Smooth muscle cell (in vitro differentiated cells): ENCODE results near the gene GABPB1. TPM values are rescaled to one million over a fixed set of nuclear protein-coding genes. Genes with fewer than 3 reads are reported as not detected.

Source experiments
- DNase-seq: peaks from one replicate; lab custom pipeline; 2025; ENCODE audit not compliant: unreplicated experiment; lab: John Stamatoyannopoulos, UW
- H2AFZ ChIP-seq: fragments of 200-600 bp; sonication (generic); 2 replicates; pipeline ENCODE4 v1.6.0; 2016; ENCODE audit warnings: antibody characterized with exemption, low read depth, mild to moderate bottlenecking
- H3F3A ChIP-seq: fragments of 200-600 bp; sonication (generic); 2 replicates; pipeline ENCODE4 v1.6.0; 2017; ENCODE audit warnings: antibody characterized with exemption, low read depth
- H3K27ac ChIP-seq: fragments of 200-600 bp; sonication (generic); 2 replicates; pipeline ENCODE4 v1.5.1; 2016; ENCODE audit warnings: low read depth, mild to moderate bottlenecking
- H3K27me3 ChIP-seq: fragments of 200-600 bp; sonication (generic); 2 replicates; pipeline ENCODE4 v1.6.1; 2016; ENCODE audit warnings: low read depth, mild to moderate bottlenecking
- H3K36me3 ChIP-seq: fragments of 200-600 bp; sonication (generic); 2 replicates; pipeline ENCODE4 v1.5.1; 2016; ENCODE audit warnings: low read depth
- H3K4me1 ChIP-seq: fragments of 200-600 bp; sonication (generic); 2 replicates; pipeline ENCODE4 v1.5.1; 2016; ENCODE audit warnings: low read depth
- H3K4me2 ChIP-seq: fragments of 200-600 bp; sonication (generic); 2 replicates; pipeline ENCODE4 v1.6.0; 2016; ENCODE audit warnings: mild to moderate bottlenecking
- H3K4me3 ChIP-seq: fragments of 200-600 bp; sonication (generic); 2 replicates; pipeline ENCODE4 v1.5.1; 2016; ENCODE audit warnings: mild to moderate bottlenecking
- H3K79me2 ChIP-seq: fragments of 200-600 bp; sonication (generic); 2 replicates; pipeline ENCODE4 v1.6.0; 2016; ENCODE audit warnings: low read depth, mild to moderate bottlenecking
- H3K9ac ChIP-seq: fragments of 200-600 bp; sonication (generic); 2 replicates; pipeline ENCODE4 v1.6.0; 2016; ENCODE audit warnings: low read depth
- H3K9me3 ChIP-seq: fragments of 200-600 bp; sonication (generic); replicated peaks from 2 replicates; pipeline ENCODE4 v1.5.1; 2016; ENCODE audit warnings: low read depth
- H4K20me1 ChIP-seq: fragments of 200-600 bp; sonication (generic); 2 replicates; pipeline ENCODE4 v1.6.0; 2016; ENCODE audit warnings: low read depth
- WGBS: methylation state at CpG from one replicate; pipeline ENCODE4 v1.1.7; 2016; ENCODE audit warnings: low lambda C conversion rate; 5-methylcytosine and 5-hydroxymethylcytosine counted together
- polyA plus RNA-seq: library from polyadenylated mRNA; unstranded; fragments of >200 nt; fragmentation: Nextera tagmentation; extraction: Ambion mirVana; gene quantifications from 2 replicates; pipeline ENCODE4 v1.2.1, GENCODE V29; 2016
- total RNA-seq: library from RNA; depleted of rRNA; stranded (reverse); fragments of >200 nt; gene quantifications from 2 replicates; pipeline ENCODE4 v1.2.3, GENCODE V29; 2014
- TF ChIP-seq, protein P1 (sequence below): fragments of 200-600 bp; sonication (generic); IDR thresholded peaks from 2 replicates; pipeline ENCODE4 v1.5.1; 2017; ENCODE audit warnings: borderline replicate concordance, mild to moderate bottlenecking, antibody characterized with exemption; ENCODE audit not compliant: insufficient read depth, poor library complexity, severe bottlenecking

The GABPB1 gene
- total and polyA plus RNA-seq, 2 experiments from 2014 or later = 24.1 to 49.3 TPM

DNA sequence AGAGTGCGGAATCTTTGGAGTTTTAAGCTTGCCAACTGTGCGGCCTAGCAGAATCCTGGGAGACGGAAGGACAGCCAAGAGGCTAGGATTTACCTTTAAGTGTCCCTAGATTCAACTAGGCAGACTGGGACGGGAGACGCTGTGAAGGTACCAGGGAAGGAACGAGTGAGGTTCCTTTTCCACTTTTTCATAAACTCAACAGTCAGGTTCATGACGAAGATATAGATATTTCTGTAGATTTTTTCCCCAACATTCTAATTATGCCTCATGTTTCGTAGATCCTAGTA, 564 bp upstream of the GABPB1 start:
- Histone ChIP-seq H3K27me3 (no peaks in the 10 kb centered on the region), H3K9me3 (no peaks in the 10 kb centered on the region), H3K9ac (peak overlapping the region; percentile 99), H3K27ac (peak overlapping the region; percentile 98), H2AFZ (peak overlapping the region; percentile 90), H3K36me3 (peaks cover 5% of the 10 kb centered on the region), H3K4me1 (peaks cover 41% of the 10 kb centered on the region), H3F3A (peaks cover 10% of the 10 kb centered on the region), H3K4me2 (peak overlapping the region; percentile 97), H3K79me2 (peaks cover 59% of the 10 kb centered on the region), H3K4me3 (peak overlapping the region; percentile 93), H4K20me1 (peaks cover 25% of the 10 kb centered on the region)
- TF ChIP-seq, protein P1, sequence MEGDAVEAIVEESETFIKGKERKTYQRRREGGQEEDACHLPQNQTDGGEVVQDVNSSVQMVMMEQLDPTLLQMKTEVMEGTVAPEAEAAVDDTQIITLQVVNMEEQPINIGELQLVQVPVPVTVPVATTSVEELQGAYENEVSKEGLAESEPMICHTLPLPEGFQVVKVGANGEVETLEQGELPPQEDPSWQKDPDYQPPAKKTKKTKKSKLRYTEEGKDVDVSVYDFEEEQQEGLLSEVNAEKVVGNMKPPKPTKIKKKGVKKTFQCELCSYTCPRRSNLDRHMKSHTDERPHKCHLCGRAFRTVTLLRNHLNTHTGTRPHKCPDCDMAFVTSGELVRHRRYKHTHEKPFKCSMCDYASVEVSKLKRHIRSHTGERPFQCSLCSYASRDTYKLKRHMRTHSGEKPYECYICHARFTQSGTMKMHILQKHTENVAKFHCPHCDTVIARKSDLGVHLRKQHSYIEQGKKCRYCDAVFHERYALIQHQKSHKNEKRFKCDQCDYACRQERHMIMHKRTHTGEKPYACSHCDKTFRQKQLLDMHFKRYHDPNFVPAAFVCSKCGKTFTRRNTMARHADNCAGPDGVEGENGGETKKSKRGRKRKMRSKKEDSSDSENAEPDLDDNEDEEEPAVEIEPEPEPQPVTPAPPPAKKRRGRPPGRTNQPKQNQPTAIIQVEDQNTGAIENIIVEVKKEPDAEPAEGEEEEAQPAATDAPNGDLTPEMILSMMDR = no peak
- 3% methylated on average over 8 of the region's 8 CpGs for WGBS
- DNase-seq = no peak

- Histone ChIP-seq H3K27ac (peak overlapping the region; percentile 98), H3K36me3 (no peaks in the 10 kb centered on the region), H4K20me1 (peaks cover 38% of the 10 kb centered on the region), H2AFZ (peak overlapping the region; percentile 90), H3K4me2 (peak overlapping the region; percentile 97), H3F3A (peaks cover 10% of the 10 kb centered on the region), H3K79me2 (peaks cover 73% of the 10 kb centered on the region), H3K4me1 (peaks cover 55% of the 10 kb centered on the region), H3K4me3 (peak overlapping the region; percentile 93), H3K9ac (peak overlapping the region; percentile 99), H3K9me3 (no peaks in the 10 kb centered on the region), H3K27me3 (no peaks in the 10 kb centered on the region)
- WGBS = under 1% methylated on average over 77 of the region's 79 CpGs
- peak; percentile 42 for DNase-seq
- TF ChIP-seq, protein P1 = no peak
These were observed 792 bp downstream of the GABPB1 start for GRCh38 chr15:50353975-50354837.

DNA sequence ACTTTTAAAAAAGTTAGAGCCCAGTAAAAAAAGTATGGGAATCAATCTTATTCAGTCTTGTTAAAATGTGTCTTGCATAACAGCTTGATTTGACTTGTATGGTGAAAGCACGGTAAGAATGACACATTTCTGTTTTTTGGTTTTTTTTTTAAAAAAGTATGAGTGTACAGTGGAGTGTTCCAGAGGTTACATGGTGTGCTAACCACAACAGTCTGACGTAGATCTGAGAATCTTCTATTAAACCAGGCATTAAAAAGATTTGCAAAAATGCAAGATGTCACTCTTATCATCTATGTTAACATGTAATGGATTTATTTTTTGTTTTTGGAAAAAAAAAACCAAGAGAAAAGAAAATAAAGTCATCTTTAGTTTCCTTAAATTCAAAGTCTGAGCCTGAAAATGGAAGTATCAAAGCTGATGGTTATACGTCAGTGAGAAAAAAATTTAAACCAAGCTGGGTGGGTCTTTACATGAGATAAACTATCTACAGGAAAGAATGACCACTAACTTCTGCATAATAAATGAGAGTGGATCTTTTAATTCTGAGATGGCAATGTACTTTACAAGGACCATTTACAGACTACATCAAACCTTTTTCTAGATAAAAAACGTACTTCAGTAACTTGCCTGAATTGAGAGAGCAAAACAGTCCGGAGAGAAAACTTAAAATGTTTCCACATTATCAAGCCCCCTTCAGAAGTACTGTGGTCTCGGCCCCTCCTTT, 1.6 kb downstream of the GABPB1 start:
- Histone ChIP-seq H3K79me2 (peaks cover 81% of the 10 kb centered on the region), H3K4me3 (peak overlapping the region; percentile 93), H2AFZ (no peak overlapping the region), H3F3A (peaks cover 10% of the 10 kb centered on the region), H3K4me2 (peak overlapping the region; percentile 97), H3K9ac (peak overlapping the region; percentile 99), H3K27me3 (no peaks in the 10 kb centered on the region), H3K9me3 (no peaks in the 10 kb centered on the region), H3K27ac (peak overlapping the region; percentile 98), H3K4me1 (peaks cover 58% of the 10 kb centered on the region), H3K36me3 (no peaks in the 10 kb centered on the region), H4K20me1 (peaks cover 46% of the 10 kb centered on the region)
- under 1% methylated on average over 6 of the region's 6 CpGs for WGBS
- no peak for DNase-seq
- TF ChIP-seq, protein P1 = no peak
